Stomach (tissue), 4 donors: ENCODE results near the gene C17orf67.

Experiments
- POLR2A ChIP-seq, 4 donors: fragments of 450-650 bp; IDR thresholded peaks; one replicate each; pipeline ENCODE4 v1.6.1; 2016; ENCODE audit warnings: antibody characterized with exemption in 4 of 4, control low read depth in 2 of 4, mild to moderate bottlenecking in 1 of 4, moderate library complexity in 1 of 4
- TF ChIP-seq, protein P1 (sequence below), 7 experiments: fragments of 450-650 bp in 4 of 7; fragments of 200-600 bp in 3 of 7; sonication (generic) in 3 of 7; IDR thresholded peaks; one replicate each; pipeline ENCODE4 v1.5.1; 2016 to 2019; ENCODE audit warnings: antibody characterized with exemption in 7 of 7, control low read depth in 2 of 7, mild to moderate bottlenecking in 1 of 7

DNA sequence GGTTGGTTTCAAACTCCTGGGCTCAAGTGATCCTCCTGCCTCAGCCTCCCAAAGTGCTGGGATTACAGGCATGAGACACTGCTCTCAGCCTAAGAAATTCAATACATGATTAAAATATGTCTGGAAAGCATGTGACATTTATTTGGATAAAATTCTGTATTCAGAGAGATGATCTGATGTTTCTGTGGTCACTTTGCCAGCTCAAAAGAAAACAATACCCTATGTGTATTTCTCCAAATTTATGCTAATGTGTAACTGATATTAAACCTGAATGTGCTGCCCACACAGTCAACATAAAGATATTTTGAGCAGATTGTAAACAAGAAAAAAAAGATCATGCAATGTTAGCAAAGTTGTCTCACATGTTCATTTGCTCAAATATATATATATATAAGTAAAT is 16.7 kb downstream of the C17orf67 start:
- TF ChIP-seq, protein P1, sequence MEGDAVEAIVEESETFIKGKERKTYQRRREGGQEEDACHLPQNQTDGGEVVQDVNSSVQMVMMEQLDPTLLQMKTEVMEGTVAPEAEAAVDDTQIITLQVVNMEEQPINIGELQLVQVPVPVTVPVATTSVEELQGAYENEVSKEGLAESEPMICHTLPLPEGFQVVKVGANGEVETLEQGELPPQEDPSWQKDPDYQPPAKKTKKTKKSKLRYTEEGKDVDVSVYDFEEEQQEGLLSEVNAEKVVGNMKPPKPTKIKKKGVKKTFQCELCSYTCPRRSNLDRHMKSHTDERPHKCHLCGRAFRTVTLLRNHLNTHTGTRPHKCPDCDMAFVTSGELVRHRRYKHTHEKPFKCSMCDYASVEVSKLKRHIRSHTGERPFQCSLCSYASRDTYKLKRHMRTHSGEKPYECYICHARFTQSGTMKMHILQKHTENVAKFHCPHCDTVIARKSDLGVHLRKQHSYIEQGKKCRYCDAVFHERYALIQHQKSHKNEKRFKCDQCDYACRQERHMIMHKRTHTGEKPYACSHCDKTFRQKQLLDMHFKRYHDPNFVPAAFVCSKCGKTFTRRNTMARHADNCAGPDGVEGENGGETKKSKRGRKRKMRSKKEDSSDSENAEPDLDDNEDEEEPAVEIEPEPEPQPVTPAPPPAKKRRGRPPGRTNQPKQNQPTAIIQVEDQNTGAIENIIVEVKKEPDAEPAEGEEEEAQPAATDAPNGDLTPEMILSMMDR (IDR thresholded peaks at IDR 0.05) = no peak
- no peak for TF ChIP-seq POLR2A (IDR thresholded peaks at IDR 0.05)
